Hepatocyte (in vitro differentiated cells): Measurements from ENCODE around the gene SLC19A1. TPM values are rescaled to one million over a fixed set of nuclear protein-coding genes. Genes with fewer than 3 reads are reported as not detected.

Source experiments
- DNase-seq: peaks from one replicate; pipeline ENCODE4 v3.0.0-alpha.2; 2016; ENCODE audit warnings: low spot score
- H2AFZ ChIP-seq: fragments of 200-600 bp; sonication (generic); 2 replicates; pipeline ENCODE4 v1.6.0; 2016; ENCODE audit warnings: antibody characterized with exemption, mild to moderate bottlenecking
- H3K27ac ChIP-seq: fragments of 200-600 bp; sonication (generic); 2 replicates; pipeline ENCODE4 v1.5.1; 2016; ENCODE audit warnings: mild to moderate bottlenecking
- H3K27me3 ChIP-seq: fragments of 200-600 bp; sonication (generic); 2 replicates; pipeline ENCODE4 v1.6.1; 2016
- H3K36me3 ChIP-seq: fragments of 200-600 bp; sonication (generic); replicated peaks from 2 replicates; pipeline ENCODE4 v1.5.1; 2016; ENCODE audit warnings: low read depth; ENCODE audit not compliant: insufficient read depth
- H3K4me1 ChIP-seq: fragments of 200-600 bp; sonication (generic); 2 replicates; pipeline ENCODE4 v1.5.1; 2016; ENCODE audit warnings: mild to moderate bottlenecking, moderate library complexity; ENCODE audit not compliant: insufficient read depth
- H3K4me2 ChIP-seq: fragments of 200-600 bp; sonication (generic); 2 replicates; pipeline ENCODE4 v1.6.0; 2016
- H3K4me3 ChIP-seq: fragments of 200-600 bp; sonication (generic); 2 replicates; pipeline ENCODE4 v1.5.1; 2016; ENCODE audit warnings: mild to moderate bottlenecking
- H3K79me2 ChIP-seq: fragments of 200-600 bp; sonication (generic); 2 replicates; pipeline ENCODE4 v1.6.0; 2017; ENCODE audit warnings: mild to moderate bottlenecking
- H3K9me2 ChIP-seq: fragments of 200-600 bp; sonication (generic); replicated peaks from 2 replicates; pipeline ENCODE4 v1.6.0; 2017; ENCODE audit warnings: mild to moderate bottlenecking; ENCODE audit not compliant: insufficient read depth
- H3K9me3 ChIP-seq: fragments of 200-600 bp; sonication (generic); 2 replicates; pipeline ENCODE4 v1.5.1; 2016; ENCODE audit warnings: low read depth, mild to moderate bottlenecking
- H4K20me1 ChIP-seq: fragments of 200-600 bp; sonication (generic); 2 replicates; pipeline ENCODE4 v1.6.0; 2016; ENCODE audit warnings: mild to moderate bottlenecking; ENCODE audit not compliant: insufficient read depth, poor library complexity, severe bottlenecking
- EZH2 ChIP-seq: fragments of 200-600 bp; sonication (generic); IDR thresholded peaks from 2 replicates; pipeline ENCODE4 v1.6.1; 2016; ENCODE audit warnings: antibody characterized with exemption, mild to moderate bottlenecking, borderline replicate concordance
- EZH2phosphoT487 ChIP-seq: fragments of 200-600 bp; sonication (generic); IDR thresholded peaks from one replicate; pipeline ENCODE4 v1.6.1; 2018; ENCODE audit warnings: antibody characterized with exemption, mild to moderate bottlenecking, low read depth, moderate library complexity; ENCODE audit not compliant: unreplicated experiment, severe bottlenecking
- WGBS: methylation state at CpG from one replicate; pipeline ENCODE4 v1.1.6; 2016; ENCODE audit warnings: low lambda C conversion rate; ENCODE audit errors: missing lambda C conversion rate; 5-methylcytosine and 5-hydroxymethylcytosine counted together
- polyA plus RNA-seq: library from polyadenylated mRNA; unstranded; fragments of >200 nt; fragmentation: Nextera tagmentation; extraction: Ambion mirVana; gene quantifications from 2 replicates; pipeline ENCODE4 v1.2.1, GENCODE V29; 2016
- total RNA-seq: library from RNA; depleted of rRNA; stranded (reverse); fragments of >200 nt; gene quantifications from 2 replicates; pipeline ENCODE4 v1.2.3, GENCODE V29; 2014
- TF ChIP-seq, protein P1 (sequence below): fragments of 200-600 bp; sonication (generic); IDR thresholded peaks from 2 replicates; pipeline ENCODE4 v1.5.1; 2016; ENCODE audit warnings: antibody characterized with exemption, mild to moderate bottlenecking; ENCODE audit not compliant: poor library complexity

Gene SLC19A1
- total and polyA plus RNA-seq, 2 experiments from 2014 or later: 7.7 to 24.8 TPM

DNA sequence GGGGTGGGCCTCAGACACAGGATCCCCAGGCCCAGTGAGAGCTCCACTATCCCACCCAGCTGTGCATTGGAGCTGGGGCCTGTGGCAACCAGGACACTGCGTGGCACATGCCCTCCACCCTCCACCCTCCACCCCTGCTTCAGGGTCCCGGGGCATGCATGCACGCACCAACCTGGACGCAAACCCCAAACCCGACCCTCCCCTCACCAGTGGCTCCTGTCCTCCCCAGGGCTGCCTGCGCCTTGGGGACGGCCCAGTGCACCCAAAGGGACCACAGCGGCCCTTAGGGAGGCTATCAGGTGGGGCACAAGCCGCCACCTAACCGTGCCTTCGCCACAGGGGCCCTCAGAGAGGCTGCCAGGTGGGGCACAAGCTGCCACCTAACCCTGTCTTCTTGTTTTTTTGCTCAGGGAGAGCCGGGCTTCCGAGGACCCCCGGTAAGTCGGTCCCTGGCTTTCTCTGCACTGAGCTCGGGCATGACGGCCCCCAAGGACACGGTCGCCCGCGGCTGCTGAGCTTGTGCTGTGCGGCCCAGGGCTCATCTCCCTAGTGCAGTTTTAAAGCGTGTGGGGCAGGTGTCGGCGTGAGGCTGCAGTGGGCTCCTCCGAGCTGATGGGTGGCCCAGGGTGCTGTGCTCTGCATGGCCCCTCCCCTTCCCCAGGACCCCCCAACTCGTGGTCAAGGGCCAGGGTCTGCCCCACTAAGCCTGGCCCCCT is 47.9 kb downstream of the SLC19A1 start:
- Histone ChIP-seq H3K27ac (no peak overlapping the region), H3K4me3 (no peak overlapping the region), H3K79me2 (no peaks in the 10 kb centered on the region), H3K27me3 (no peaks in the 10 kb centered on the region), H3K4me2 (no peak overlapping the region), H4K20me1 (no peaks in the 10 kb centered on the region), H2AFZ (no peak overlapping the region), H3K4me1 (no peaks in the 10 kb centered on the region), H3K36me3 (no peaks in the 10 kb centered on the region), H3K9me2 (no peaks in the 10 kb centered on the region), H3K9me3 (no peaks in the 10 kb centered on the region)
- no peak for TF ChIP-seq EZH2phosphoT487
- TF ChIP-seq, protein P1, sequence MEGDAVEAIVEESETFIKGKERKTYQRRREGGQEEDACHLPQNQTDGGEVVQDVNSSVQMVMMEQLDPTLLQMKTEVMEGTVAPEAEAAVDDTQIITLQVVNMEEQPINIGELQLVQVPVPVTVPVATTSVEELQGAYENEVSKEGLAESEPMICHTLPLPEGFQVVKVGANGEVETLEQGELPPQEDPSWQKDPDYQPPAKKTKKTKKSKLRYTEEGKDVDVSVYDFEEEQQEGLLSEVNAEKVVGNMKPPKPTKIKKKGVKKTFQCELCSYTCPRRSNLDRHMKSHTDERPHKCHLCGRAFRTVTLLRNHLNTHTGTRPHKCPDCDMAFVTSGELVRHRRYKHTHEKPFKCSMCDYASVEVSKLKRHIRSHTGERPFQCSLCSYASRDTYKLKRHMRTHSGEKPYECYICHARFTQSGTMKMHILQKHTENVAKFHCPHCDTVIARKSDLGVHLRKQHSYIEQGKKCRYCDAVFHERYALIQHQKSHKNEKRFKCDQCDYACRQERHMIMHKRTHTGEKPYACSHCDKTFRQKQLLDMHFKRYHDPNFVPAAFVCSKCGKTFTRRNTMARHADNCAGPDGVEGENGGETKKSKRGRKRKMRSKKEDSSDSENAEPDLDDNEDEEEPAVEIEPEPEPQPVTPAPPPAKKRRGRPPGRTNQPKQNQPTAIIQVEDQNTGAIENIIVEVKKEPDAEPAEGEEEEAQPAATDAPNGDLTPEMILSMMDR: no peak
- no peak for TF ChIP-seq EZH2
- WGBS: 98% methylated on average over 26 of the region's 27 CpGs
- no peak for DNase-seq

DNA sequence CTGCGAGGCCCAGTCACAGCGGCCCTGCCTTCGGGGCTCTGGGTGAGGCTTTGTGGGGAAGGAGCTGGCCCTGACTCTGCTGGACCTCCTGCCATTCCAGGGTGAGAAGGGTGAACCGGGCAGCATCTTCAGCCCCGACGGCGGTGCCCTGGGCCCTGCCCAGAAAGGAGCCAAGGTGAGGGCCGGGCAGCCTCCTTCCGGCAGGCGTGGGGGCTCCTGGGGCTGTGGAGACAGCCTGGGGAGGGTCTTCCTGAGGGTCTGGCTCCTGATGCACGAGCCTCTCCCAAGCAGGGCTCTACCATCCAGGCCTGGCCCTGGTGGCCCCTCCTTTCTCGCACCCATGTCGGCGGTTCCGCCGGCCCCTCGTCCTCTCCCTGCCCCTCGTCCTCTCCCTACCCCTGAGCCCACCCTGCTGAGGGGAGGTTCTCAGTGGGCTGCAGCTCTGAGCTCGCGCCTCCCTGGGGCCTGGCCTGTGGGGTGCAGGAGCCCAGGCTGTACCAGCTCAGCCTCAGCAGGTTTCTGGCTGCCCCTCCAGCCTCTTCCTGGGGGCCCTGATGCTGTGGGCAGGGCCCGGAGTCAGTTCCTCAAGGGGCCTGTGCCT is 48.7 kb downstream of the SLC19A1 start:
- H4K20me1 ChIP-seq: no peaks in the 10 kb centered on the region
- TF ChIP-seq, protein P1: no peak
- no peak for TF ChIP-seq EZH2phosphoT487
- TF ChIP-seq EZH2: no peak
- 92% methylated on average over 20 of the region's 21 CpGs for WGBS
- no peak overlapping the region for H2AFZ ChIP-seq
- H3K27me3 ChIP-seq: no peaks in the 10 kb centered on the region
- no peak overlapping the region for H3K27ac ChIP-seq
- no peaks in the 10 kb centered on the region for H3K4me1 ChIP-seq
- no peak overlapping the region for H3K4me2 ChIP-seq
- H3K36me3 ChIP-seq: no peaks in the 10 kb centered on the region
- DNase-seq: no peak
- H3K4me3 ChIP-seq: no peak overlapping the region
- H3K9me2 ChIP-seq: no peaks in the 10 kb centered on the region
- H3K79me2 ChIP-seq: no peaks in the 10 kb centered on the region
- H3K9me3 ChIP-seq: no peaks in the 10 kb centered on the region

DNA sequence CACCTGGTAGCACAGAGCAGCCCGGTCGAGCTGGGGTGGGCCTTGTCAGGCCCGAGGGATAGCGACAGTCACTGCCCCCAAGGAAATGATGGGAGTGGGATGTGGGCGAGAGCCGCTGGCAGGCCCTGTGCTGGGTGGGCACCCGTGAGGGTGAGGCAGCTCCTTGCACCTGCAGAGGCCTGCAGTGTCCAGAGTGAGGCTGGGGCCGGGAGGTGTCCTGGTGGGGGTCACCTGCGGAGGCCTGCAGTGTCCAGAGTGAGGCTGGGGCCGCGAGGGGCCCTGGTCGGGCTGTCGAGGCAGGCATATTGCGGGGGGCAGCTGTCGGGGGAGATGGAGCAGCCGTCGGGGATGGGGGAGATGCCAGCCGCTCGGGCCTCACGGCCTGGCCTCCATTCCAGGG is 49.5 kb downstream of the SLC19A1 start:
- Histone ChIP-seq H3K4me1 (no peaks in the 10 kb centered on the region), H3K9me3 (no peaks in the 10 kb centered on the region), H4K20me1 (no peaks in the 10 kb centered on the region), H2AFZ (no peak overlapping the region), H3K79me2 (no peaks in the 10 kb centered on the region), H3K4me3 (no peak overlapping the region), H3K9me2 (no peaks in the 10 kb centered on the region), H3K27ac (no peak overlapping the region), H3K27me3 (no peaks in the 10 kb centered on the region), H3K4me2 (no peak overlapping the region), H3K36me3 (no peaks in the 10 kb centered on the region)
- TF ChIP-seq EZH2 (no peak), EZH2phosphoT487 (no peak)
- TF ChIP-seq, protein P1: no peak
- WGBS: 95% methylated on average over 7 of the region's 20 CpGs
- no peak for DNase-seq
